Measurements from ENCODE around the gene MAPRE2. TPM values are rescaled to one million over a fixed set of nuclear protein-coding genes. Genes with fewer than 3 reads are reported as not detected.
"Not testable (repeated sequence)": the region's sequence is repeated elsewhere in the genome, so short reads cannot be mapped to it uniquely, and the experiment has no call there.

The MAPRE2 gene
- total RNA-seq, 2 experiments from 2014 or later = 62.5 to 66.2 TPM

GRCh38 chr18:35099911-35100310, 58.7 kb downstream of the MAPRE2 start:
- DNase-seq = no peak
- CTCF ChIA-PET = no interaction called here
- Mint-ChIP-seq H3K27me3 (ENCODE audit: low read depth) (no peaks in the 10 kb centered on the region), H3K4me1 (ENCODE audit: low read depth) (peaks cover 29% of the 10 kb centered on the region), H3K4me3 (no peak overlapping the region), H3K9me3 (no peaks in the 10 kb centered on the region), H3K27ac (no peak overlapping the region), H3K36me3 (ENCODE audit: low read depth) (peaks cover 24% of the 10 kb centered on the region)
- intact Hi-C loops (cut with micrococcal nuclease) = no loop called here

- Mint-ChIP-seq H3K27me3 (ENCODE audit: low read depth) (no peaks in the 10 kb centered on the region), H3K27ac (no peak overlapping the region), H3K4me3 (no peak overlapping the region), H3K9me3 (peaks cover 3% of the 10 kb centered on the region), H3K4me1 (ENCODE audit: low read depth) (peaks cover 41% of the 10 kb centered on the region), H3K36me3 (ENCODE audit: low read depth) (peaks cover 29% of the 10 kb centered on the region)
- intact Hi-C loops (cut with micrococcal nuclease) = no loop called here
- no peak for DNase-seq
- CTCF ChIA-PET = no interaction called here
Measured at GRCh38 chr18:35104391-35105051, 63.3 kb downstream of the MAPRE2 start.

GRCh38 chr18:35106013-35106844, 65.0 kb downstream of the MAPRE2 start:
- peaks cover 31% of the 10 kb centered on the region for H3K36me3 Mint-ChIP-seq (ENCODE audit: low read depth)
- peaks cover 51% of the 10 kb centered on the region for H3K4me1 Mint-ChIP-seq (ENCODE audit: low read depth)
- H3K9me3 Mint-ChIP-seq = peaks cover 3% of the 10 kb centered on the region
- no peak overlapping the region for H3K27ac Mint-ChIP-seq
- H3K27me3 Mint-ChIP-seq (ENCODE audit: low read depth) = no peaks in the 10 kb centered on the region
- intact Hi-C loops (cut with micrococcal nuclease) = loop anchor here (1.0 to 2.0 kb wide), 3 partner anchors 64 to 245 kb away; no protein-coding TSS in a partner anchor
- DNase-seq = peak; percentile 30
- no peak overlapping the region for H3K4me3 Mint-ChIP-seq
- CTCF ChIA-PET = interaction anchor here (0.7 to 0.9 kb wide), 2 partner anchors 10 to 65 kb away, joined by 3 to 7 read pairs; partner anchors contain the start of gene MAPRE2

- H3K27me3 Mint-ChIP-seq (ENCODE audit: low read depth) = no peaks in the 10 kb centered on the region
- CTCF ChIA-PET = interaction anchor here (0.9 kb wide), 1 partner anchor 66 kb away, joined by 7 read pairs; the partner anchor contains the start of gene MAPRE2
- peaks cover 53% of the 10 kb centered on the region for H3K4me1 Mint-ChIP-seq (ENCODE audit: low read depth)
- no peak overlapping the region for H3K4me3 Mint-ChIP-seq
- H3K36me3 Mint-ChIP-seq (ENCODE audit: low read depth) = peaks cover 25% of the 10 kb centered on the region
- DNase-seq = no peak
- H3K27ac Mint-ChIP-seq = no peak overlapping the region
- intact Hi-C loops (cut with micrococcal nuclease) = loop anchor here (1.0 to 2.0 kb wide), 3 partner anchors 64 to 246 kb away; no protein-coding TSS in a partner anchor
- peaks cover 3% of the 10 kb centered on the region for H3K9me3 Mint-ChIP-seq
Measured at GRCh38 chr18:35106845-35107148, 65.6 kb downstream of the MAPRE2 start.

GRCh38 chr18:35107216-35107615, 66.0 kb downstream of the MAPRE2 start:
- intact Hi-C loops (cut with micrococcal nuclease) = loop anchor here (2.0 kb wide), 2 partner anchors 128 to 246 kb away; no protein-coding TSS in a partner anchor
- Mint-ChIP-seq H3K36me3 (ENCODE audit: low read depth) (peaks cover 24% of the 10 kb centered on the region), H3K27ac (no peak overlapping the region), H3K4me3 (no peak overlapping the region), H3K4me1 (ENCODE audit: low read depth) (peaks cover 53% of the 10 kb centered on the region), H3K27me3 (ENCODE audit: low read depth) (no peaks in the 10 kb centered on the region), H3K9me3 (peaks cover 3% of the 10 kb centered on the region)
- no peak for DNase-seq
- CTCF ChIA-PET = interaction anchor here (0.9 kb wide), 1 partner anchor 66 kb away, joined by 7 read pairs; the partner anchor contains the start of gene MAPRE2

GRCh38 chr18:35108088-35108487, 66.9 kb downstream of the MAPRE2 start:
- CTCF ChIA-PET; DNase-seq; H3K9me3 Mint-ChIP-seq; H3K27ac Mint-ChIP-seq; H3K27me3 Mint-ChIP-seq (ENCODE audit: low read depth); intact Hi-C loops (cut with micrococcal nuclease); H3K4me3 Mint-ChIP-seq: not testable (repeated sequence)
- Mint-ChIP-seq H3K36me3 (ENCODE audit: low read depth) (peaks cover 27% of the 10 kb centered on the region), H3K4me1 (ENCODE audit: low read depth) (peaks cover 55% of the 10 kb centered on the region)

GRCh38 chr18:35110059-35110458, 68.8 kb downstream of the MAPRE2 start:
- Mint-ChIP-seq H3K27ac (no peak overlapping the region), H3K9me3 (peaks cover 3% of the 10 kb centered on the region), H3K4me3 (no peak overlapping the region), H3K36me3 (ENCODE audit: low read depth) (peaks cover 28% of the 10 kb centered on the region), H3K27me3 (ENCODE audit: low read depth) (no peaks in the 10 kb centered on the region), H3K4me1 (ENCODE audit: low read depth) (peaks cover 59% of the 10 kb centered on the region)
- intact Hi-C loops (cut with micrococcal nuclease) = no loop called here
- CTCF ChIA-PET = interaction anchor here (1.1 kb wide), 1 partner anchor 13 kb away, joined by 3 read pairs; no protein-coding TSS in a partner anchor
- no peak for DNase-seq

GRCh38 chr18:35110554-35111485, 69.6 kb downstream of the MAPRE2 start:
- H3K27me3 Mint-ChIP-seq (ENCODE audit: low read depth) = no peaks in the 10 kb centered on the region
- H3K4me3 Mint-ChIP-seq = no peak overlapping the region
- CTCF ChIA-PET = interaction anchor here (0.6 kb wide), 1 partner anchor 47 kb away, joined by 3 read pairs; no protein-coding TSS in a partner anchor
- no peak for DNase-seq
- peaks cover 3% of the 10 kb centered on the region for H3K9me3 Mint-ChIP-seq
- no peak overlapping the region for H3K27ac Mint-ChIP-seq
- intact Hi-C loops (cut with micrococcal nuclease) = no loop called here
- H3K4me1 Mint-ChIP-seq (ENCODE audit: low read depth) = peaks cover 52% of the 10 kb centered on the region
- H3K36me3 Mint-ChIP-seq (ENCODE audit: low read depth) = peaks cover 28% of the 10 kb centered on the region

- no peak overlapping the region for H3K4me3 Mint-ChIP-seq
- CTCF ChIA-PET = no interaction called here
- H3K9me3 Mint-ChIP-seq = peaks cover 3% of the 10 kb centered on the region
- H3K27me3 Mint-ChIP-seq (ENCODE audit: low read depth) = no peaks in the 10 kb centered on the region
- H3K36me3 Mint-ChIP-seq (ENCODE audit: low read depth) = peaks cover 24% of the 10 kb centered on the region
- H3K27ac Mint-ChIP-seq = no peak overlapping the region
- intact Hi-C loops (cut with micrococcal nuclease) = no loop called here
- no peak for DNase-seq
- H3K4me1 Mint-ChIP-seq (ENCODE audit: low read depth) = peaks cover 46% of the 10 kb centered on the region
Measured at GRCh38 chr18:35112696-35113095, 71.5 kb downstream of the MAPRE2 start.

- Mint-ChIP-seq H3K36me3 (ENCODE audit: low read depth) (peaks cover 12% of the 10 kb centered on the region), H3K27ac (no peak overlapping the region), H3K4me3 (no peak overlapping the region), H3K4me1 (ENCODE audit: low read depth) (peaks cover 40% of the 10 kb centered on the region), H3K9me3 (no peaks in the 10 kb centered on the region), H3K27me3 (ENCODE audit: low read depth) (no peaks in the 10 kb centered on the region)
- intact Hi-C loops (cut with micrococcal nuclease) = no loop called here
- no peak for DNase-seq
- CTCF ChIA-PET = interaction anchor here (0.9 to 1.3 kb wide), 2 partner anchors 12 to 54 kb away, joined by 3 to 4 read pairs; no protein-coding TSS in a partner anchor
Measured at GRCh38 chr18:35114305-35114704, 73.1 kb downstream of the MAPRE2 start.

GRCh38 chr18:35116784-35117318, 75.6 kb downstream of the MAPRE2 start:
- no peak for DNase-seq
- Mint-ChIP-seq H3K4me3 (no peak overlapping the region), H3K9me3 (no peaks in the 10 kb centered on the region), H3K27me3 (ENCODE audit: low read depth) (no peaks in the 10 kb centered on the region), H3K36me3 (ENCODE audit: low read depth) (peaks cover 10% of the 10 kb centered on the region), H3K27ac (no peak overlapping the region), H3K4me1 (ENCODE audit: low read depth) (peaks cover 40% of the 10 kb centered on the region)
- intact Hi-C loops (cut with micrococcal nuclease) = no loop called here
- CTCF ChIA-PET = no interaction called here
